ENCODE data around the gene LLGL2.

LLGL2 gene

DNA sequence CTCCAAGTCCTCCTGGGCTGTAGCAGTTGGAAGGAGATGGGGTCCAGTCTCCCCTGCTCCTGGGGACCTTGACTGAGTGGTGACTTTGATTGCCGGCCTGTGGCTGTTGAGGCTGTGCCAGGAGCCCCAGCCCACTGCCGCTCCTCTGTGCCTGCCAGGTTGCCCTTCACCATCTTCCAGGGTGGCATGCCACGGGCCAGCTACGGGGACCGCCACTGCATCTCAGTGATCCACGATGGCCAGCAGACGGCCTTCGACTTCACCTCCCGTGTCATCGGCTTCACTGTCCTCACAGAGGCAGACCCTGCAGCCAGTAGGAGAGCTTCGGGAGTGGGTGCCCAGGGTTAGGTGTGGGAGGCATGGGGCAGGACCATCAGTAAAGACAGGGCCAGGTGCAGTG is 38.7 kb downstream of the LLGL2 start:
- Histone ChIP-seq H3K36me3 (peaks cover 96% of the 10 kb centered on the region), H3K4me3 (ENCODE audit: low read depth, low read length) (no peak overlapping the region), H3K9me3 (ENCODE audit: severe bottlenecking) (no peaks in the 10 kb centered on the region), H3K27ac (no peak overlapping the region), H3K27me3 (ENCODE audit: insufficient read depth, low read depth, severe bottlenecking) (no peaks in the 10 kb centered on the region)
- DNase-seq, result no peak
- TF ChIP-seq, protein P1, sequence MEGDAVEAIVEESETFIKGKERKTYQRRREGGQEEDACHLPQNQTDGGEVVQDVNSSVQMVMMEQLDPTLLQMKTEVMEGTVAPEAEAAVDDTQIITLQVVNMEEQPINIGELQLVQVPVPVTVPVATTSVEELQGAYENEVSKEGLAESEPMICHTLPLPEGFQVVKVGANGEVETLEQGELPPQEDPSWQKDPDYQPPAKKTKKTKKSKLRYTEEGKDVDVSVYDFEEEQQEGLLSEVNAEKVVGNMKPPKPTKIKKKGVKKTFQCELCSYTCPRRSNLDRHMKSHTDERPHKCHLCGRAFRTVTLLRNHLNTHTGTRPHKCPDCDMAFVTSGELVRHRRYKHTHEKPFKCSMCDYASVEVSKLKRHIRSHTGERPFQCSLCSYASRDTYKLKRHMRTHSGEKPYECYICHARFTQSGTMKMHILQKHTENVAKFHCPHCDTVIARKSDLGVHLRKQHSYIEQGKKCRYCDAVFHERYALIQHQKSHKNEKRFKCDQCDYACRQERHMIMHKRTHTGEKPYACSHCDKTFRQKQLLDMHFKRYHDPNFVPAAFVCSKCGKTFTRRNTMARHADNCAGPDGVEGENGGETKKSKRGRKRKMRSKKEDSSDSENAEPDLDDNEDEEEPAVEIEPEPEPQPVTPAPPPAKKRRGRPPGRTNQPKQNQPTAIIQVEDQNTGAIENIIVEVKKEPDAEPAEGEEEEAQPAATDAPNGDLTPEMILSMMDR (IDR thresholded peaks at IDR 0.05; ENCODE audit: low read depth, low read length), result no peak

DNA sequence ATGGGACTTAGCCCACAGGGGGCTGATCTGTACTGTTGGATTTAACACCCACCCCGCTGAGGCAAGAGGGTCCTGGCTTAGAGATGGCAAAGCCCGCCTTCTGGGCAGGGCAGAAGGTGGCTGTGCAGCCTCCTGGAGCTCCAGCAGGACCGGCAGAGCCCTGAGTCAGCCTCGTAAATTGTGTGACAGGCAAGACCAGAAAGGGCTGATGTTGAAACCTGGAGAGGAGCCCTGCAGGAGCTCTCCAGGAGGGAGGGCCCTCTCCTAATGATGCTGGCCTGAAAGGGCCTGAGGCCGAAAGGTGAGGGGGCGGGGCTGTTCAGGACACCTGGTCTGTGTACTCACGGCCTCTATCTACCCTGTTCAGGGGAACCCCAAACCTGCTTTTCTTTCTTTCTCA is 39.6 kb downstream of the LLGL2 start:
- H3K4me3 ChIP-seq (ENCODE audit: low read depth, low read length), result no peak overlapping the region
- H3K9me3 ChIP-seq (ENCODE audit: severe bottlenecking), result no peaks in the 10 kb centered on the region
- H3K36me3 ChIP-seq, result peaks cover 96% of the 10 kb centered on the region
- no peak overlapping the region for H3K27ac ChIP-seq
- no peak for DNase-seq
- no peaks in the 10 kb centered on the region for H3K27me3 ChIP-seq (ENCODE audit: insufficient read depth, low read depth, severe bottlenecking)
- TF ChIP-seq, protein P1 (IDR thresholded peaks at IDR 0.05; ENCODE audit: low read depth, low read length), result no peak

DNA sequence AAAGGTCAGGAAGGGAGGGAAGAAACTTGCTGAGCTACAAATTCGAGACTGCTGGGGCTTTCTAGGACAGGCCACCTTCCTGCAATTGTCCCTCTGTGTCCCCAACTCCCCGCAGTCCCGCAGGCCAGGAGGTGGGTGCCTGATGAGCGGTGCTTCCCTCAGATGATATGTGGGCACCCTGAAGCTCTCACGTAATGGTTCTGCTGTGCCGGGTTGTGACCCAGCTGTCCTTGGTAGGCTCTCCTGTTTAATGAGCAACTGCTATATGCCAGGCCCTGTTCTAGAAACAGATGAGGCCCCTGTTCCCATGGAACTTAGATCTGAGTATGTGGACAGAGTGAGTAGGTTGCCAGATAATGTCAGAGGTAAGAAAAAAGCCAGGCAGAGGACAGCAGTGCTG is 40.1 kb downstream of the LLGL2 start:
- Histone ChIP-seq H3K4me3 (ENCODE audit: low read depth, low read length) (no peak overlapping the region), H3K9me3 (ENCODE audit: severe bottlenecking) (no peaks in the 10 kb centered on the region), H3K36me3 (peaks cover 99% of the 10 kb centered on the region), H3K27me3 (ENCODE audit: insufficient read depth, low read depth, severe bottlenecking) (no peaks in the 10 kb centered on the region), H3K27ac (no peak overlapping the region)
- TF ChIP-seq, protein P1 (IDR thresholded peaks at IDR 0.05; ENCODE audit: low read depth, low read length), result no peak
- DNase-seq, result no peak

DNA sequence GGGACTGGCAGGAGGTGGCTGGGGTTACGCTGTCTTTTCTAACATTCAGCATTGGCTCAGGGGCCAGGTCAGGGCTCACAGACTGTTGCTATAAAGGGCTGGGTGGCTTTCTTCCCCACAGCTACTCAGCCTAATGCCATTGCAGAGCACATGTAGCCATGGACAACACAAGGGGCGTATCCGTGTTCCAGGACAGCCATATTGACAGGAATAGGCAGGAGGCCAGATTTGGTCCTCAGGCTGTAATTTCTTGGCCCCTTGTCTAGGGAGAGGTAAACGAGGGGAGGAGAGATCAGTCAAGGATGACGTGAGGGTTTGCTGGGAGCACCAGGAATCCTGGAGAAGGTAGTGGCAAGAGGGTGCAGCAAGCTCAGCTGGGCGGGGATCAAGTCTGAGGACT is 40.9 kb downstream of the LLGL2 start:
- no peaks in the 10 kb centered on the region for H3K27me3 ChIP-seq (ENCODE audit: insufficient read depth, low read depth, severe bottlenecking)
- H3K9me3 ChIP-seq (ENCODE audit: severe bottlenecking), result no peaks in the 10 kb centered on the region
- H3K4me3 ChIP-seq (ENCODE audit: low read depth, low read length), result no peak overlapping the region
- peaks cover 98% of the 10 kb centered on the region for H3K36me3 ChIP-seq
- DNase-seq, result no peak
- H3K27ac ChIP-seq, result no peak overlapping the region
- TF ChIP-seq, protein P1 (IDR thresholded peaks at IDR 0.05; ENCODE audit: low read depth, low read length), result no peak

DNA sequence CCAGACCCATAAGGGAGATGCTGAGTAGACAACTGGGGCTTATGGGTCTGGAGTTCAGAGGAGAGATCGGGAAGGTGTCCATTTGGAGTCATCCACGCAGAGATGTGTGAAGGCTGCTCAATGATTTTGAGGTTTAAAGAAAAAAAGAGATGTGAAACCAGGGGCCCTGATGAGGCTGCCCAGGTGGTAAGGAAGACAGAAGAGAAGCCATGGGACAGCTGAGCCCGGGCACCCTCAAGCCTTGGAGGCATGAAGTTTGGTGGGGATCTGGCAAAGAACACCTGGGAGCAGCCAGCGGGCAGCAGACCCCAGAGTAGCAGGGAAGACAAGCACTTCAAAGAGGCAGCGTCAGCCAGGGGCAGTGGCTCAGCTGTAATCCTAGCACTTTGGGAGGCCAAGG is 41.3 kb downstream of the LLGL2 start:
- Histone ChIP-seq H3K27ac (no peak overlapping the region), H3K4me3 (ENCODE audit: low read depth, low read length) (no peak overlapping the region), H3K27me3 (ENCODE audit: insufficient read depth, low read depth, severe bottlenecking) (no peaks in the 10 kb centered on the region), H3K9me3 (ENCODE audit: severe bottlenecking) (no peaks in the 10 kb centered on the region), H3K36me3 (peaks cover 98% of the 10 kb centered on the region)
- DNase-seq, result no peak
- TF ChIP-seq, protein P1 (IDR thresholded peaks at IDR 0.05; ENCODE audit: low read depth, low read length), result no peak

DNA sequence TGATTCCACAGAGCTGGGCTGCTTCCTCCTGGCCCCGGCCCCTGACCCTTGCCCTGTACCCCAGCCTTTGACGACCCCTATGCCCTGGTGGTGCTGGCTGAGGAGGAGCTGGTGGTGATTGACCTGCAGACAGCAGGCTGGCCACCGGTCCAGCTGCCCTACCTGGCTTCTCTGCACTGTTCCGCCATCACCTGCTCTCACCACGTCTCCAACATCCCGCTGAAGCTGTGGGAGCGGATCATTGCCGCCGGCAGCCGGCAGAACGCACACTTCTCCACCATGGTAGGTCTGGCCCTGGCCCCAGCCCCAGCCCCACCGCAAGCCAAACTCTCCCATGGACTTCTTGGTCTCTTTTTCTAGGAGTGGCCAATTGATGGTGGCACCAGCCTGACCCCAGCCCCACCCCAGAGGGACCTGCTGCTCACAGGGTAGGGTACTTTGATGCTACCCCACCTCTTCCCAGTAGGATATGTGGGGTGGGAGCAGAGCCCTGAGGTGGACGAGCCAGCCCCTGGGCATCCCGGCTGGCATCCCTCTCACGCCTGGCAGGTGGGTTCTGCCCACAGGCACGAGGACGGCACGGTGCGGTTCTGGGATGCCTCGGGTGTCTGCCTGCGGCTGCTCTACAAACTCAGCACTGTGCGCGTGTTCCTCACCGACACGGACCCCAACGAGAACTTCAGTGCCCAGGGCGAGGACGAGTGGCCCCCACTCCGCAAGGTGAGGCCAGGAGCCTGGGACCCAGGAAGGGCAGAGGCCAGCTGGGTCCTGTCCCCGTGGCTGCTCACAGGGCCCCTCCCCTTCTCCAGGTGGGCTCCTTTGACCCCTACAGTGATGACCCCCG is 43.1 kb downstream of the LLGL2 start:
- H3K27ac ChIP-seq, result no peak overlapping the region
- H3K9me3 ChIP-seq (ENCODE audit: severe bottlenecking), result no peaks in the 10 kb centered on the region
- H3K36me3 ChIP-seq, result peaks cover 95% of the 10 kb centered on the region
- no peaks in the 10 kb centered on the region for H3K27me3 ChIP-seq (ENCODE audit: insufficient read depth, low read depth, severe bottlenecking)
- TF ChIP-seq, protein P1 (IDR thresholded peaks at IDR 0.05; ENCODE audit: low read depth, low read length), result no peak
- no peak overlapping the region for H3K4me3 ChIP-seq (ENCODE audit: low read depth, low read length)
- DNase-seq, result no peak
